Measurements from ENCODE around the gene TNFAIP8.

The TNFAIP8 gene

DNA sequence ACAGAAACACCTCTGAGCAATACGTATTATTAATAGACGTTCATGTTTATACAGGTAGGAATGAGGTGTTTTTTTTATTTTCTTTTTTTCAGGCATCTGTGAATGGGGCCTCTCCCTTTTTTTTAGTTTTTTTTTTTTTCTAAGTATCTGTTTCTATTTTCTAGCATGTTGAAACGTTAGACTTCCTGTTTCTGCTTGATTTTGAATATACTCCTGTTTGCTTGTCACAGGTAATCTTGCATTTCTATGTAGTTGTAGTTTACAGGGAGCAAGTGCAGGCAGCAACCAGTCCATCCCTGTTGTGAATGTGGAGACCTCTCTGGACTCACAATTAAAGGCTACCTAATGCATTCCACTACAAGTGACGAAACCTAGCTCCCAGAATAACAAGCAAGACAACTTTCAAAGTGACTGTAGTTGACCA is 22.8 kb upstream of the TNFAIP8 start:
- TF ChIP-seq, protein P1, sequence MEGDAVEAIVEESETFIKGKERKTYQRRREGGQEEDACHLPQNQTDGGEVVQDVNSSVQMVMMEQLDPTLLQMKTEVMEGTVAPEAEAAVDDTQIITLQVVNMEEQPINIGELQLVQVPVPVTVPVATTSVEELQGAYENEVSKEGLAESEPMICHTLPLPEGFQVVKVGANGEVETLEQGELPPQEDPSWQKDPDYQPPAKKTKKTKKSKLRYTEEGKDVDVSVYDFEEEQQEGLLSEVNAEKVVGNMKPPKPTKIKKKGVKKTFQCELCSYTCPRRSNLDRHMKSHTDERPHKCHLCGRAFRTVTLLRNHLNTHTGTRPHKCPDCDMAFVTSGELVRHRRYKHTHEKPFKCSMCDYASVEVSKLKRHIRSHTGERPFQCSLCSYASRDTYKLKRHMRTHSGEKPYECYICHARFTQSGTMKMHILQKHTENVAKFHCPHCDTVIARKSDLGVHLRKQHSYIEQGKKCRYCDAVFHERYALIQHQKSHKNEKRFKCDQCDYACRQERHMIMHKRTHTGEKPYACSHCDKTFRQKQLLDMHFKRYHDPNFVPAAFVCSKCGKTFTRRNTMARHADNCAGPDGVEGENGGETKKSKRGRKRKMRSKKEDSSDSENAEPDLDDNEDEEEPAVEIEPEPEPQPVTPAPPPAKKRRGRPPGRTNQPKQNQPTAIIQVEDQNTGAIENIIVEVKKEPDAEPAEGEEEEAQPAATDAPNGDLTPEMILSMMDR (conservative IDR thresholded peaks at IDR 0.05; ENCODE audit: low read depth, low read length) = no peak
- no peak for DNase-seq (ENCODE audit: low read depth)
- H3K4me3 ChIP-seq (ENCODE audit: low read depth, low read length) = no peak overlapping the region

DNA sequence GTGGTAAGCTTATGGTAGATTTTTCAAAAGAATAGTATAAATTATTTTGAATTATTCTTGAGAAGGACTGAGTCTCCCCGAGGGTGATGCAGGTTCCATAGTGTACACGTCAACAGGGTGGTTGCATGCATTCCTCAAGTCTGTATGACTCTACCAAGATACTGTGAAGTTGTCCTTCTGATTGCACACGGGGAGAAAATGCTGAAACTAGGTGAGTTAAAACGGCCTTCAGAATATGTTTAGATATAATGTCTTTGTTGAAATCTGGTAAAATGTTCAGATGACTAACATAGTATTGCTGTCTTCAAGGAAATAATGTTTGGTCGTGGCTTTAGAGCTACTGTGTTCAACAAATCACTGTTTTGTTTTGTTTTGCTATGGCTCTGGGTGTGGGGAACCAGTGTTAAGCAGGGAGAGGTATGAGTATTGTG is 22.4 kb upstream of the TNFAIP8 start:
- TF ChIP-seq, protein P1 (conservative IDR thresholded peaks at IDR 0.05; ENCODE audit: low read depth, low read length) = no peak
- no peak overlapping the region for H3K4me3 ChIP-seq (ENCODE audit: low read depth, low read length)
- DNase-seq (ENCODE audit: low read depth) = no peak

DNA sequence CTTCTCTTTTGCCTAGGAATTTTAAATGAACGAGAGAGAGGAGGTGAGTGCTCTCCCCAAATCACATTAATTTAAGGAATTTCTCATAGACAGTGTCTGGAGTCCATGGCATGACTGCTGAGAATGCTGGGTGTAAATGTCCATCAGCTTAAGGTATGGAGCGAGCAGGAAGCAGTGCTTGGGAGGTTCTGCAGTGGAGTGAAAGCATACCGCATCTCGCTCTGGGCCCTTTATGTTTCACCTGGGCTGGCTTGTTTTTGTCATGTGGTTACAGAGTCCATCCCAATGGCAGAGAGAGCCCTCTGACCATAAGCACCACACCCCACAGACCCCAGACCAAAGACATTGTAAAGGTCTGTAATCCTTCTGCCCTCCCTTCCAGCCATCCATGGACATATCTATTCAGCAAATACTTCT is 20.6 kb upstream of the TNFAIP8 start:
- H3K4me3 ChIP-seq (ENCODE audit: low read depth, low read length) = no peak overlapping the region
- TF ChIP-seq, protein P1 (conservative IDR thresholded peaks at IDR 0.05; ENCODE audit: low read depth, low read length) = no peak
- DNase-seq (ENCODE audit: low read depth) = no peak

DNA sequence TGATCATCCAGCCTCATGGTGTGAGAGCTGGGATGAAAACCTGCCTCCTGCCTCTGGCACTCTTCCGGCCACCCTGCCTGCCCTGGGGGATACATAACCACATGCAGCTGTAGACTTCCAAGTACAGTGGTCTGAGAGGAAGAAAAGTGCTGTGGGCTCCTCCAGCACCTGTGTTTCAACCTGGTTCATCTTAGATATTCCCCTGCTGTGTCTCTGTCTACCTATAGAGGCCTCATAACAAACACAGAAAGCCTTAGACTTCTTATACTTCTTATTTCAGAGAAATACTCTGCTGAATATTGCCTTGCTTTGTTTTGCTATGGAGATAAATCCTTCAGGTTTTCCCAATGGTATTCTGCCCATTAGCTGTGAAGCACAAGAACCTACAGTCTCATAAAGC is 19.6 kb upstream of the TNFAIP8 start:
- TF ChIP-seq, protein P1 (conservative IDR thresholded peaks at IDR 0.05; ENCODE audit: low read depth, low read length) = no peak
- no peak for DNase-seq (ENCODE audit: low read depth)
- H3K4me3 ChIP-seq (ENCODE audit: low read depth, low read length) = no peak overlapping the region

DNA sequence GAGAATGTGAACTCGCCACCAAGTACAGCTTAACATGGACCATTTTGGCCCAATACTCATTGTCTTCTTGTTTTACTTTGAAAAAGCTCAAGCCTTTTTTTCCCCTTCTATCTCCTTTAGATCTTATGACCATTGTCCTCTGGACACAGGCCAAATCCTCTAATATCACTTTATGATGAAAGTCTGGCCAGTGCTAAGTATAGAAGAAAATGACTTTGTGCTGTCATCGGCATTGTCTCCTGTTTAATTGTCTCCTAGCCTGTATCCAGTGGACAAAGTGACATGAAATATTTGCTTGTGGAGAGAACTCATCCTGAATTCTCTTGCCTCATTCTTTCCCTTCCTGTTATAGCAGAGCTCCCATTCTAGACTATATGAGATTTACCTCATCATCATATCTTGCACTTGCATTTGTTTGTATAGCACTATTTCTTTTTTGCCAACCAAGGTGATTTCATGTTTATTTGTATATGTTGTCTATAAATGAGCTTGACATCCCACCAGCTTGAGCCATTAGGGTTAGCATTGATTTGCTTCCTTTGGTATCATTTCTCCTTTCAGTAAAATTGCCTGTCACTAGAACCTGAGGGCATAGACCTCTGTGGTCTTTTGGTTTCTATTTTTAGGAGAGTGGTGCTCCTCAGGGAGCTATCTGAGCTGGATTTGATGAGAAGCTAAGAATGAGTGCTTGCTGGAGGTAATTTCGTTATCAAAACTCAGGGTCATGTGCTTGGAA is 18.8 kb upstream of the TNFAIP8 start:
- H3K4me3 ChIP-seq (ENCODE audit: low read depth, low read length) = no peak overlapping the region
- DNase-seq (ENCODE audit: low read depth) = no peak
- TF ChIP-seq, protein P1 (conservative IDR thresholded peaks at IDR 0.05; ENCODE audit: low read depth, low read length) = no peak

DNA sequence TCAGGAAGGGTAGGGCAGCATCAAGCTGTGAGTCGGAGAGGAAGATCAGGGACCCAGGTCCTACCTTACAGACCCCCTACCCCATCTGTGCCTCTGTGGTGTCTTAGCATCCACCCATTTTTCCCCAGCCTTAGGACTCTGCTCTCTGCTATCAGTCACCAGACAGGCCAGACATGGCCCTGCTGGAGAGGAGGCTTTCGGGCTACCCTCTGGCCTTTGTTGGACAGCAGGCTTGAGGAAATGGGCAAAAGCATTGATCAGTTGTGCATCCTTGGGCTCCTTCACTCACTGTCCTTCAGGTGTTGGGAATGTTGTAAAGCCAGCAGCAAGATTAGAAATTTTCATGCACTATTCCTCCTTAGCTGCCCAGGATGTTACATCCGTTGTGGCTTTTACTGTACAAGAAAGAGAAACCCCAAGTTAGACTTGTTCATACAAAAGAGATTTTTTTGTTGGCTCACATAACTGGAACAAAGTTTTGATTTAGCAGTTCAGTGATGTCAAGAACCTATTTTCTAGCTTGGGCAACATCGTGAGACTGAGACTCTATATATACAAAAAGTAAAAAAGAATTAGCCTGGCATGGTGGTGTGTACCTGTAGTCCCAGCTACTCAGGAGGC is 17.4 kb upstream of the TNFAIP8 start:
- DNase-seq (ENCODE audit: low read depth) = no peak
- TF ChIP-seq, protein P1 (conservative IDR thresholded peaks at IDR 0.05; ENCODE audit: low read depth, low read length) = no peak
- H3K4me3 ChIP-seq (ENCODE audit: low read depth, low read length) = no peak overlapping the region

DNA sequence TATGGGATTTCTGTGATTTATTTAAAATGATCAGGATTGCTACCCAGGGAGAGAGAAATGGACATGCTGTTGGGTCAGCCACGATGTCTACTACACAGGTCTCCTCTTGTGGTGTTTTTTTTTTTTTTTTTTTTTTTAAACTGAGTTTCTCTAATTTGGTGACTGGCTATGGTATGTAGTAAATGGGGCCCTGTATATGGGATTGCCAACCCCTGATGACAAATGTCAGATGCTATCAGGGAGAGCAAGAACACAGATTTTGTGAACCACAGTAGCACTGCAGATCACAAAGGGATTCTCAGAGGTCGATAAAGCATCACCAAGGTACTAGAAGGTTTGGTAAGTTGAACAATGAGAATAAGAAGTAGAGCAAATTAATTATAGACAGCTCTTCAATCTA is 16.5 kb upstream of the TNFAIP8 start:
- no peak for DNase-seq (ENCODE audit: low read depth)
- TF ChIP-seq, protein P1 (conservative IDR thresholded peaks at IDR 0.05; ENCODE audit: low read depth, low read length) = no peak
- H3K4me3 ChIP-seq (ENCODE audit: low read depth, low read length) = no peak overlapping the region

Data from choroid plexus epithelial cell (primary cell).